GM19240 (cell line): ENCODE data around the gene P2RY6.
"Not testable (repeated sequence)": the region's sequence is repeated elsewhere in the genome, so short reads cannot be mapped to it uniquely, and the experiment has no call there.

ENCODE experiments used
- DNase-seq: peaks from one replicate; pipeline ENCODE4 v3.0.0; 2011; ENCODE audit warnings: low spot score; ENCODE audit not compliant: insufficient read length

Gene P2RY6, protein sequence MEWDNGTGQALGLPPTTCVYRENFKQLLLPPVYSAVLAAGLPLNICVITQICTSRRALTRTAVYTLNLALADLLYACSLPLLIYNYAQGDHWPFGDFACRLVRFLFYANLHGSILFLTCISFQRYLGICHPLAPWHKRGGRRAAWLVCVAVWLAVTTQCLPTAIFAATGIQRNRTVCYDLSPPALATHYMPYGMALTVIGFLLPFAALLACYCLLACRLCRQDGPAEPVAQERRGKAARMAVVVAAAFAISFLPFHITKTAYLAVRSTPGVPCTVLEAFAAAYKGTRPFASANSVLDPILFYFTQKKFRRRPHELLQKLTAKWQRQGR

DNA sequence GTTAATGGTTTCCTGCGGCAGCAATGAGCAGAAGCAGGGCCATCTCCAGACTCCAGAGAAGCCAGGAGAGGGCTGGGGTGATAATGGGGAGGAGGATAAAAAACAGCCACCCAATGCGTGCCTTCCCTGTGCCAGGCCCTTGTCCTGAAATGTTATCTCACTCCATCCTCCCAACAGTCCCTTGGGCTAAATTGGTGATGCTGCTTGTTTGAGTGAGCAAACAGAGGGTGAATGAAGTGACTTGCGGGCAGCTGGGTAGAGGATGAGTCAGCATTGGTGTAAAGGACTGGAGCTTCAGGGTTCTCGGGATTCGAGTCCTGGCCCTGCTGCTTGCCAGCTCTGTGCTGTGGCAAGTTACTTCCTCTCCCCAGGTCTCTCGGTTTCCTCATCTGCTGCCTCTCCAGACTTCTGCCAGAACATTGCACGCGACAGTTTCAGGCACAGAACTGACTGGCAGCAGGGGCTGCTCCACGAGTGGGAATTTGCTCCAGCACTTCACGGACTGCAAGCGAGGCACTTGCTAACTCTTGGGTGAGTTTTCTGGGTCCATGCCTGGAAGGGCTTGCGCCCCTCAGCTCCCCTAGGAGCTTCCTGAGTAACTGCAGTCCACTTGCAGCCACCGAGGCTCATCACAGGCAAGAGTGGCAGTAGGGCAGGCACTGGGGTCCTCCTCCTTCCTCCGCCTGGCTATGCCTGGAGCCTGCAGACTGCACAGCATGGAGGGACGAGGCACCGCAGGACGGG lies at the start of gene P2RY6:
P2RY6 (plus strand) TSS at position 403 of the 744 bp plus-strand sequence. CDS start 24,181 bp downstream, outside the sequence.
- DNase-seq, result no peak

DNA sequence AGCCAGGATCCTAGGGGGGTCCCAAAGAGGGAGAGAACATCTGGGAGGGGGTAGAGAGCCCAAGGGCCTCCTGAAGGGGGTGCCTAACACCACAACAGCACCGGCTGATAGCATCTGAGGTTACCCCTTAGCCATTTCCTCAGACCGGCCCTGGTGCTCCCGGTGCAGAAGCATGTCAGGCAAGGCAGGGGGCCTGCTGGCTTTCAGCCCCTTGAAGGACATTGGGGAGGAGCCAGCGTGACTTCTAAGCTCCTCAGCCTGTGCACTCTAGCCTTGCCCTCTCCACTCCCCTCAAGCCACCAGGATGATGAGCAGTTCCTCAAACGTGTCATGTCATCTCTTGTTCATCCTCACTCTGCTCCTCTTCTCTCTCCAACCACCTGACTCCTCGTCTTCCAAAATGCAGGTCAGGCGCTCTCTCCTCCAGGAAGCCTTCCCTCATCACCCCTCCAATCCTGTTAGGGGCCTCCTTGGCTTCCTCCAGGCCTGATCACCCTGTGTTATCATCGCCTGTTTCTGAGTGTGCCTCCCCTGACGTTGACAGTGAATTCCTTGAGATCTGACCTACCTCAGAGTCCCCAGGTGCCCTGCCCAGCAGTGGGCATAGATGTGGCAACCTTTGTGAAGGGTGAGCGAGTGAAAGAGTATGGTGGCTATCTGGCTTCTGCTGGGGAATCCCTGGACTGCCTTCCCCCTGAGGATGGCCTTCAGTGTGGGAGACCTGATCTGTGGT lies 48.0 kb upstream of the P2RY6 start:
- DNase-seq, result no peak

DNA sequence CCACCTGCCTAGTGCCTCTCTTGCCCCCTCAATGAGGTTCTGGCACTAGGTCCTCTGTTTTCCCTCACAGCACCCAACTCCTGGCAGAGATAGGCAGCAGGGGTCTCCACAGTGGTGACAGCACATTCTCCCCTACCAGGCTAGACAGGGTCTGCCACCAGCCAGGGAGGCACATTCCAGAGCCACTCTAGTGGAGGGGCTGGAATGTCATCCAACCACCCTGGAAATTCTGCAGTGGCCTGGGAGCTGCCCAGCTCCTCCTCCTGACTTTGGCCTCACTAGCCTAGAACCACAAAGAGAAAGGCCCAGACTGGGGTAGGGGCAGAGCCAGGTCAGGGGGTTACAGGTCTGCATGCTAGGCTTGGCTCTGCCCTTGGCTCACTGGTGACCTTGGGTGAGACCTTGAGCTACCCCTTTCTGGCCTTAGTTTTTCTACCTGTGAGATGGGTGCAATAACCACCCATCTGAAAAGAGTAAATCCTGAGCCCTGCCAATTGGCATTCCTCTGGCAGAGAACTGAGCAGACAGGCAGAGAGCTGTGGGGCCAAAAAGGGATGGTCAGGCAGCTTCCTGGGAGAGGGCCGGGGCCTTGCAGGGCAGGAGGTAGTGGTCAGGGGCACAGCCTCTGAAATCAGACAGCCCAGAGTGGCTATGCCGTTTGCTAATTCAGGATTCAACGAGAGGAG lies 47.0 kb upstream of the P2RY6 start:
- no peak for DNase-seq

DNA sequence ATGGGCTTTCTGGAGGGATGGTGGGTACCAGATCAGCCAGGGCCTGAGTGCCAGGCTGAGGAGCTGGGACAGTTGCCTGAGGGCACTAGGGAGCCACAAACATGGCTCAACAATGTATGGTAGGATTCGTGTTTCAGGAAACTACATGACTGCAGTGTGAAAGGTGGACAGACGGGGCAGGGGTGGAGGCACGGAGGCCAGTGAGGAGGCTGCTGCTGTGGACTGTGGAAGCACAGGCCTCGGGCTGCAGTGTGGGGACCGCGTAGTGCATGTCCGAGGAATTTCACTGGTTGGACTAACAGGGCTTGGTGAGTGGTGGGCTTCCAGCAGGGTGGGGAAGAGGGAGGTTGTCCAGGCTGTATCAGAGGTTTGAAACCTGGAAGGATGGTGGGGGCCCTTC lies 46.3 kb upstream of the P2RY6 start:
- no peak for DNase-seq

DNA sequence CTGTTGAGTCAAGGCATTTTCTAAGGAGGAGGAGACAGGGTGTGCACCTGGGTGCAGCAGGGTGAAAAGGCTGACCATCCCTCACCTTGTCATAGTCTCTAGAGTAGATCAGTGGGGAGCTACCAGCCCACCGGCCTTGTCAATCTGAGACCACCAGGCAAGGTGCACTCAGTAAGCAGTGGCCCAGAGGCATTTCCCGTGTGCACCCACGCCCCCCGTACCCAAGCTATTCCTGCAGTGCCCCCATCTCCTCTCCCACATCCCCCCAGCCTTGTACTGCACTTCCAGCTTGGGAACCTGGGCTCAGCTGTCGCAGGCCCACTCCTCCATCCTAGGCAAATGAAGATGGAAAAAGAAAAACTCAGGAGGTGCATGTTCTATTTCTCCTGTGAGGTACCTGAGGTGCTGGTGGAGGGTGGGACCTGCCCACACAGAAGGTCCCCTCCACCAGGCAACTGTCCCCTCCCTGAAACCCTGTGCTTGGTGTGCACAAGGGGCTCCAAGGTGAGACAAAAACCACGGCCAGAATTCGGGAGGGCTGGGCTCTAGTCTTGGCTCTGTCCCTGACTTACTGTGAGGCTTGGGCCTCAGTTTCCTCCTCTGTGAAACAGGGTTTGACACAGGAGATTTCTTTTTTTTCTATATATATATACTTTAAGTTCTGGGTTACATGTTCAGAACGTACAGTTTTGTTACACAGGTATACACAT lies 45.7 kb upstream of the P2RY6 start:
- no peak for DNase-seq

DNA sequence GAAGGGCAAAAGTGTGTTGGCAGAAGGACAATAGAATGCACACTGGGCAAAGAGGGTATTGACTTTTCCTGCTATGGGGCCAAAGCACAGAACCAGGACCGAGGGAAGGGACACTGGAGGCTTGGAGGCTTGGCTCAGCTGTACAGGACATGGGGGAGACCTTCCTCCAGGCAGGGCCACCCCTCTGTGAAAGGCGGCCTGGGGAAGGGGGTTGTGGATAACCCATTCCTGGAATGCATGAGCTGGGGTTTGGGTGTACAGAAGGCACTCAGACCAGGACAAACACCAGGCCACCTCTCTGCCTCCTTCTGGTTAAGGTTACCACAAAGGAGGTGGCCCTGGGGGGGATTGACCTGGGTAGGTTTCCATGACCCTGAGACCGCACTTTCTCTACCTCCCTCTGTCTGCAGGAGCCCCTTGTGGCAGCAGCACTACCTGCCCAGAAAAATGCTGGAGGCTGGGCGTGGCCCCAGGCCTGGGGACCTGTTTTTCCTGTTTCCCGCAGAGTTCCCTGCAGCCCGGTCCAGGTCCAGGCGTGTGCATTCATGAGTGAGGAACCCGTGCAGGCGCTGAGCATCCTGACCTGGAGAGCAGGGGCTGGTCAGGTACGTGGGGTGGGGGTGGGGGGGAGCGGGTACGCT lies 44.4 kb upstream of the P2RY6 start:
- no peak for DNase-seq

DNA sequence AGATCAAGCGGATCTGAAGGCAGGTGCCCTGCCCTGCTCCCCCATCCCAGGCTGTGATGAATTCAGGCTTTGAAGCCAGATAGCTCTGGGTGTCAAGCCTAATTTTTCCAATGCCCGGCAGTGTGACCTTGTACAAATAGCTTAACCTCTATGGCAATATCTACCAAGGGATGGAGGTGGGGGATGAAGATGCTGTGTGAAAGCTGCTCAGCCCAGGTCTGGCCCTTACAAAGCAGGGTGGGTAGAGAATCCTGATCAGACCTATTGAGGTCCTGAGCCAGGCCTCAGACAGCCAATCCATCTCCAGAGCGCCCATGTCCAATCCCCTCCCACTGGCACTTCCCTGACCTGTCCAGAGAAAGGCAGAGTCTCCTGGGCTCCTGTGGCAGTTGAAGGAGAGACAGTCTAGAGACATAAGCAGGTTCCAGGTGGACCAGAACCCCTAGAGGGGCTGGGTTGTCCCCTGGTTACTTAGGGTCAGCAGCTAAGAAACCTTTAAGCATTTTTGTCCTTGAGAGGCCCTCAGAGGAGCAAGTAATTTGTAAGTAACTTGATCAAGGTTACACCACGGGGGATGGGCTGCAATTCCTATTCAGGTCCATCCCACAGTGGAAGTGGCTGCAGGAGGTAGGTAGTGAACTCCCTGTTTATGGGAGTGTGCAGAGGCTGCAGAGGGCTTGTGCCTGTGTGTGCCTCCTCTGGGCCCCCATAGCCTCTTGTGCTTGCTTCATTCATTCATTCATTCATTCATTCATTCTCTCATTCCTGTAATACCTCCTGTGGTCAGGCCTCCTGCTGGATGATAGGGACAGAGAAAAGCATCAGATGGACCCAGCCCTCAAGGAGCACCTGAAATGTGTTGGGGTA lies 43.6 kb upstream of the P2RY6 start:
- no peak for DNase-seq

DNA sequence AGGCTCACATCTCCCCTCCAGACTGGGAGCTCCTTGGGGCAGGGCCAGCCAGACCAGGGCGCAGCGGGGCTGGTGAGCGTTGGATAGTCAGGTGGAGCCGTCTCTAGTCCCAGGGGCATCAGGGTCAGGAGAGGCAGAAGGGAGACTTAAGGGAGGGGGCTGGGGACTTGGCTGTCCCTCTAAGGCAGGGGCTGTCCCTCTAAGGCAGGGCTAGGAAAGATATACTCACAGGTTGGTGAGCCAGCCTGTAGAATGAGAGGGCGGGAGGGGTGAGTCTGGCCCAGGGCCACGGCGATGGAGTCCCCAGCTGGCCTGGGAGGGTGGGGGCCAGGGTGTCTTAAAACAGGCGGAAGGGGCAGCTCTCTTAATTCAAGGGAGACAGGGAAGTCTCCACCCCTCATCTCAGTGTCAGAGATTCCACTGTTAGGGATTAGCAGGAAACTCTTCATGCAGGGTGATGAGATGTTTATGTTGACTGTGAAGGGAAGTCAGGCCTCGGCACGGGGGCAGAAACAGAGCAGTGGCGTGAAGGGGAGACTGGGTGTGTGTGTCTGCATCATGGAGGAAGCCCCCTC lies 42.7 kb upstream of the P2RY6 start:
- no peak for DNase-seq

DNA sequence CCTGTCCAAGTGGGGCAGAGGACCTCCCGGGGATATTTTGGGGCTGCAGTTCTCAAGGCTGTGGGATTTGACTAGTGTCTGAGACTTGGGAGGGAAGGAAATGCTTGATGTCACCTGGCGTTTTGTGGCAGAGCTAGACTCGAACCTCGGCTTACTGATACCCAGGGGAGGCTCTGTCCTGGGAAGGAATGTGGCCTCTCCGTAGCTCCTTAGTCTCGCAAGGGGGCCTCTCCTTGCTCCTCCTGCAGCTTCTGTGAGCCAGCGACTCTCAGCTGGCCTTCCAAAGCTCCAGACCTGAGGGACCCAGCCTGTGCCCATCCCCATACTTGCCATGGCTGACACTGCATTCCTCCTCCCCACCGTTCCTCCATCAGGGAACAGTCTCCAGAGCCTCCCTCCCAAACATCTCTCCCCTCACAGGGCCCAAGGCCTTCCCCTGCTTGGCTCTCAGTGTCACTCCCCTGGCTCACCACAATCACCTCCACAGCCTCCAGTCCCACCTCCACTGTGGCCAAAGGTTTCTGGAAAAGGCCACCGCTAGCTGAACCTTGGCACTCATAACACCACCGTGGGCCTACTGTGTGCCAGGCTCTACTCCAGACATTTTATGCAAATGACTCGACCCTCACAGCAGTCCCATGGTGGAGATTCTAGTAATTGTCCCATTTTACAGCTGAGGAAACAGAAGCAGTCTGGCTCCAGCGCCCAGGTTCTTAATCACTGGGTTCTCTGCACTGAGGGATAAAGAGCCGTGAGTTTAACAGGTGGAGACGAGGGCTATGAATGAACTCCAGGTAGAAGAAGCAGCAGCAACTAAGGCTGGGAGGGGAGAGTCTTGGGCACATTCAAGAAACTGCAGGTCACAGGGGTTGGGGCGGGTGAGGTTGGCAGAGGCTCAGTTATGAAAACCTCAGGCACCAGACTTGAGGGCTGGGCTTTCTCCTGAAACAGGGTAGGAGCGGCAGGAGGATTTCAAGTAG lies 42.0 kb upstream of the P2RY6 start:
- DNase-seq, result no peak

DNA sequence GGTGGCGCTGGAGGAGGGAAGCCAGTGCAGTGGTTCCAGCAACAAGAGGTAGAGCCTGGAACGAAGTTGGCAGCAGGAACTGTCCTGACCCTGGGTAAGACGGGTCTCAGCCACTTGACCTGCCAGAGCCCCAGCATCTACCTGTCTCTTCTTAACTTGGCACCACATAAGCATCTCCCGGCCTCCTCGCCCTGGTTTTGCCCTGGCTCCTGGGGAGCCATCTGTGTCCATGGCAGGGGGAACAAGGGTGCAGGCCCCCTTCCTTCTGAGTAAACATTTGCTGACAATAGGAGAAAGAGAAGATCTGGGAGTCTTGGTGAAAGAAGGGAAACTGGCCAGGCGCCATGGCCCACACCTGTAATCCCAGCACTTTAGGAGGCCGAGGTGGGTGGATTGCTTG lies 41.2 kb upstream of the P2RY6 start:
- DNase-seq, result no peak

DNA sequence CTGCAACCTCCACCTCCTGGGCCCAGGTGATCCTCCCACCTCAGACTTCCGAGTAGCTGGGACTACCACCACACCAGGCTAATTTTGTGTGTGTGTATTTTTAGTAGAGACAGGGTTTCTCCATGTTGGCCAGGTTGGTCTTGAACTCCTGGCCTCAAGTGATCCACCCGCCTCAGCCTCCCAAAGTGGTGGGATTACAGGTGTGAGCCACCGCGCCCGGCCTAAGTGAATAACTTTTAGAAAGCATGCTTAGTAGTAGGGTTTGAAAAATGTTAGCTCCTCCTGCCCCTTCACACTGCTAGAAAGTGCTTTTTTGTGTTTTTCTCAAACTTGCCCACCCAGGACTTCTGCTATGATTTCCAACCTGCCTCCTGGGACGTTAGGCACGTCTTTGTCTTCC lies 39.7 kb upstream of the P2RY6 start:
- DNase-seq, result not testable (repeated sequence)

DNA sequence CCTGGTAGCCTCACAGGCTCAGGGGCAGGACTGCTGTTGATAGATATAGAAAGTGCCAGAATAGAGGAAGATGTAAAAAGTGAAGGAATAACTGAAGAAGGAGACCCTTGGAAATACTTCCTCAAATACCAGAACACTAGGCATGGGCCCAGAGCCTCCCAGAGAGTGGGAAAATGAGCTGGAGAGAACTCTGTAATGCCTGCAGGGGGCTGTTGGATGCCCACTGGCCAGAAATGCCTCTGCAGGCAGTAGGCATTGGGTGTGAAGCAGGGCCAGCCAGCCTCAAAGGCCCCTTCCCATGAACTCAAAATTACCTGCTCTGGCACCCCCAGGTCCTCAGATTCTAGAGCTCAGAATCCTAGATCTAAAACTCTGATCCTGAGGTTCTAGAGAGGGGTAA lies 38.9 kb upstream of the P2RY6 start:
- DNase-seq, result no peak

DNA sequence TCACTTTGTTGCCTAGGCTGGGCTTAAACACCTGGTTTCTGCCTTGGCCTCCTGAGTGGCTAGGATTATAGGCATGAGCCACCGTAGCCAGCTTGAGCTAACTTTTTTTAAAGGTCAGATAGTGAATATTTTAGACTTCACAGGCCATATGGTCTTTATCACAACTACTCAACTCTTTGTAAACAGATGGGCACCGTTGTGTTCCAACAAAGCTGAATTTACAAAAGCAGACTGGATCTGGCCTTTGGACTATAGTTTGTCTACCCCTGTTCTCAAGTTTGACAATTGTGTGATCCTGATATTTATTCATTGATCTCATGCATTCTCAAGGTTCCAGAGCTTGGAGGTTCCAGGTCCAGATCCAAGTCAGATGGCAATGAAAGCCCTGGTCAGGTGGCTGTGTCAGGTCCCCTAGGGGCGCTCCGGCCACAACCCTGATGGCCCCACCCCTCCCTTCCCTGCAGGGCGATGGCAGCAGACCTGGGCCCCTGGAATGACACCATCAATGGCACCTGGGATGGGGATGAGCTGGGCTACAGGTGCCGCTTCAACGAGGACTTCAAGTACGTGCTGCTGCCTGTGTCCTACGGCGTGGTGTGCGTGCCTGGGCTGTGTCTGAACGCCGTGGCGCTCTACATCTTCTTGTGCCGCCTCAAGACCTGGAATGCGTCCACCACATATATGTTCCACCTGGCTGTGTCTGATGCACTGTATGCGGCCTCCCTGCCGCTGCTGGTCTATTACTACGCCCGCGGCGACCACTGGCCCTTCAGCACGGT lies 38.3 kb upstream of the P2RY6 start:
- no peak for DNase-seq

DNA sequence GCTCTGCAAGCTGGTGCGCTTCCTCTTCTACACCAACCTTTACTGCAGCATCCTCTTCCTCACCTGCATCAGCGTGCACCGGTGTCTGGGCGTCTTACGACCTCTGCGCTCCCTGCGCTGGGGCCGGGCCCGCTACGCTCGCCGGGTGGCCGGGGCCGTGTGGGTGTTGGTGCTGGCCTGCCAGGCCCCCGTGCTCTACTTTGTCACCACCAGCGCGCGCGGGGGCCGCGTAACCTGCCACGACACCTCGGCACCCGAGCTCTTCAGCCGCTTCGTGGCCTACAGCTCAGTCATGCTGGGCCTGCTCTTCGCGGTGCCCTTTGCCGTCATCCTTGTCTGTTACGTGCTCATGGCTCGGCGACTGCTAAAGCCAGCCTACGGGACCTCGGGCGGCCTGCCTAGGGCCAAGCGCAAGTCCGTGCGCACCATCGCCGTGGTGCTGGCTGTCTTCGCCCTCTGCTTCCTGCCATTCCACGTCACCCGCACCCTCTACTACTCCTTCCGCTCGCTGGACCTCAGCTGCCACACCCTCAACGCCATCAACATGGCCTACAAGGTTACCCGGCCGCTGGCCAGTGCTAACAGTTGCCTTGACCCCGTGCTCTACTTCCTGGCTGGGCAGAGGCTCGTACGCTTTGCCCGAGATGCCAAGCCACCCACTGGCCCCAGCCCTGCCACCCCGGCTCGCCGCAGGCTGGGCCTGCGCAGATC lies 37.5 kb upstream of the P2RY6 start:
- DNase-seq, result no peak

DNA sequence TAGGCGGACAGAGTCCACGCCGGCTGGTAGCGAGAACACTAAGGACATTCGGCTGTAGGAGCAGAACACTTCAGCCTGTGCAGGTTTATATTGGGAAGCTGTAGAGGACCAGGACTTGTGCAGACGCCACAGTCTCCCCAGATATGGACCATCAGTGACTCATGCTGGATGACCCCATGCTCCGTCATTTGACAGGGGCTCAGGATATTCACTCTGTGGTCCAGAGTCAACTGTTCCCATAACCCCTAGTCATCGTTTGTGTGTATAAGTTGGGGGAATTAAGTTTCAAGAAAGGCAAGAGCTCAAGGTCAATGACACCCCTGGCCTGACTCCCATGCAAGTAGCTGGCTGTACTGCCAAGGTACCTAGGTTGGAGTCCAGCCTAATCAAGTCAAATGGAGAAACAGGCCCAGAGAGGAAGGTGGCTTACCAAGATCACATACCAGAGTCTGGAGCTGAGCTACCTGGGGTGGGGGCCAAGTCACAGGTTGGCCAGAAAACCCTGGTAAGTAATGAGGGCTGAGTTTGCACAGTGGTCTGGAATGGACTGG lies 36.8 kb upstream of the P2RY6 start:
- no peak for DNase-seq

DNA sequence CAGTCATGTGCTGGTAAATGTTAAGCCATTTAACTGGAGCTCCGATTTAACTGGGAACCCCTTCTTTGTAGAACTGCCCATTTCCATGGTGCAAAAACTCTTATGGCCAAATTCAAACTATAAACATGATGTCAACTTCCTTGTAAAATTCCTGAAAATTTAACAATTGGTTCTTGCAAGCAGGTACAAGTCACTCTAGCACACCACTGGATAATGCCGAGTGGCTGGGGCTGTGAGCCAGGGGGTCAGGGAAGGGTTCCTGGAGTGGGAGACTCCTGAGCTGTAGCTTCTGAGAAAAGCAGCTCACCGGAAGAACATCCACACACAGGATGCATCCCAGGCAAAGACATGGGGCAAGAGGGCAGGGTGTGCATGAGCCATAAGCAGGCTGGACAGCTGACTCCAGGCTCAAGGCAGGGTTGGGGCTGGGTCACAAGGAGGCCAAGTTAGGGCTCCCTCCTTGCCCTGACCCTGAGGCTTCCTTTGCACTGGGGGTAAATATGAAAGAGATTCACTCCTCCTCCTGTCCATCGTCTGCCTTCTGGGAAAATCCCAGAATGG lies 35.9 kb upstream of the P2RY6 start:
- DNase-seq, result no peak
